Left ventricle myocardium inferior (tissue), 1 donor: ENCODE data around the gene TDRD5. TPM values are rescaled to one million over a fixed set of nuclear protein-coding genes. Genes with fewer than 3 reads are reported as not detected.

Source experiments
- DNase-seq: peaks from one replicate; pipeline ENCODE4 v3.0.0-alpha.2; 2020
- H3K27ac ChIP-seq: fragments of 200-600 bp; replicated peaks from 2 replicates; pipeline ENCODE4 v1.8.0; 2021
- H3K27me3 ChIP-seq: fragments of 200-600 bp; 2 replicates; pipeline ENCODE4 v1.8.0; 2021; ENCODE audit warnings: low read depth
- H3K36me3 ChIP-seq: fragments of 200-600 bp; 2 replicates; pipeline ENCODE4 v1.8.0; 2021
- H3K4me1 ChIP-seq: fragments of 200-600 bp; 2 replicates; pipeline ENCODE4 v1.8.0; 2021
- H3K4me3 ChIP-seq: fragments of 200-600 bp; 2 replicates; pipeline ENCODE4 v1.8.0; 2021; ENCODE audit warnings: mild to moderate bottlenecking, moderate library complexity
- H3K9me3 ChIP-seq: fragments of 200-600 bp; replicated peaks from 2 replicates; pipeline ENCODE4 v1.8.0; 2021
- intact Hi-C: fragments of 100-400 bp; cut with micrococcal nuclease; formaldehyde crosslinking; loops from one replicate; pipeline ENCODE4 v1.11.0; 2022
- long read RNA-seq: library from polyadenylated mRNA; unstranded; transcript quantifications from one replicate; pipeline ENCODE4 v2.0.0, GENCODE V29; 2021
- total RNA-seq: library from RNA; stranded (reverse); fragmentation: NEBNext Ultra II Directional; extraction: Animal tissue kit (Norgen Biotek cat#: 25700); gene quantifications from one replicate; pipeline ENCODE4 v1.2.1, GENCODE V29; 2021
- TF ChIP-seq, protein P1 (sequence below): fragments of 200-600 bp; IDR thresholded peaks from 2 replicates; pipeline ENCODE4 v1.8.0; 2021; ENCODE audit warnings: antibody characterized with exemption, mild to moderate bottlenecking, borderline replicate concordance
- donor health status: DM: no; HTN: yes; CAD: no; lungs with severe emphysema.

Gene TDRD5
- total RNA-seq = not detected
- long read RNA-seq = 0 reads

DNA sequence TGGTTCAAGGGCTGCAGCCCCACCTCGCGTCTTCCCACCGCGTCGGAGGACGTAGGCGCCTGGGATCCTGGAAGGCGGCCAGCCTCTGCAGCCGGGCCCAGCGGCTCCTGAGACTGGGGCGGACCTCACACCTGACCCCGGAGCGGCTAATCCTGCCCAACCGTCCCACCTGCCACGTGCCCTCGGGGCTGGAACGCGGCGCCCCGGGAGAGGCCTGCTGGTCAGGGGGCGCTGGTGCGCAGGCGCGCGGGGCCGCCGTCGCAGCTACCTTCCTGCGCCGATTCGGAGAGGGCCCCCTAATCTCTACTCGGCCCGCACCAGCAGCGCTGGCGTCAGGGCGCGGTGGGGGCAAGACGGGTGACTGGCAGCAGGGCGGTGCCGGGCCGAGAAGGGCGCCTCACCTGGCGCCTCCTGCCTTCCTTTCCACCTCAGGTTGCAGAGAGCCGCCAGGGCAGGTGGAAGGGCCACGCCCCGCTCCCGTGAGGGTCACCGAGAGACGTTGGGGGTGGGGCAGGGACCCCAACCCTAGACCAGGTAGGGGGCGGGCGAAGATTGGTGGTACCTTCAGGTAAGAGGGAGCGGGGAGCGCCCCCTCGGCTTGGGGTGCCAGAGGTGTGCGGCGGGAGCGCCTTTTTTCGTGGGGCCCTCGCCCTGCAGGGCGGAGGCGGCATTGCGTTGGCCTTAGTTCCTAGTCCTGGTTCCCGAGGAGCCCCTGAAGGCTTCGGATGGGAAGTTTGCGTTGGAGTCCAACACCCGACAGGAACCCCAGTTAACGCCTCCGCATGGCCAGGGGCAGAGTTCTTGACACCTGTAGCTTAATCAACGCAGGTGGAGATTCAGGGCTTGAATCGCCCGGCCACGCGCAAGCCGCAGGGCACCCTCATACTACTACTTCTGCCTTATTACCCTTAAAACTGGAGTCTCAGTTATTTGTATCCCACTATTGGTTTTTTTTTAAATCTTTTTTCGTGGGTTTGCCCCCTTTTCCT is at the start of gene TDRD5:
TDRD5 (plus strand) TSS at position 241 of the 989 bp plus-strand sequence. CDS start 784 bp downstream, outside the sequence.
- no peak for DNase-seq
- peaks cover 84% of the 10 kb centered on the region for H3K27me3 ChIP-seq
- TF ChIP-seq, protein P1, sequence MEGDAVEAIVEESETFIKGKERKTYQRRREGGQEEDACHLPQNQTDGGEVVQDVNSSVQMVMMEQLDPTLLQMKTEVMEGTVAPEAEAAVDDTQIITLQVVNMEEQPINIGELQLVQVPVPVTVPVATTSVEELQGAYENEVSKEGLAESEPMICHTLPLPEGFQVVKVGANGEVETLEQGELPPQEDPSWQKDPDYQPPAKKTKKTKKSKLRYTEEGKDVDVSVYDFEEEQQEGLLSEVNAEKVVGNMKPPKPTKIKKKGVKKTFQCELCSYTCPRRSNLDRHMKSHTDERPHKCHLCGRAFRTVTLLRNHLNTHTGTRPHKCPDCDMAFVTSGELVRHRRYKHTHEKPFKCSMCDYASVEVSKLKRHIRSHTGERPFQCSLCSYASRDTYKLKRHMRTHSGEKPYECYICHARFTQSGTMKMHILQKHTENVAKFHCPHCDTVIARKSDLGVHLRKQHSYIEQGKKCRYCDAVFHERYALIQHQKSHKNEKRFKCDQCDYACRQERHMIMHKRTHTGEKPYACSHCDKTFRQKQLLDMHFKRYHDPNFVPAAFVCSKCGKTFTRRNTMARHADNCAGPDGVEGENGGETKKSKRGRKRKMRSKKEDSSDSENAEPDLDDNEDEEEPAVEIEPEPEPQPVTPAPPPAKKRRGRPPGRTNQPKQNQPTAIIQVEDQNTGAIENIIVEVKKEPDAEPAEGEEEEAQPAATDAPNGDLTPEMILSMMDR = no peak

GRCh38 chr1:179545321-179545720 is 46.3 kb upstream of the TDRD5 start:
- TF ChIP-seq, protein P1 = no peak
- H3K4me1 ChIP-seq = no peaks in the 10 kb centered on the region
- no peaks in the 10 kb centered on the region for H3K9me3 ChIP-seq
- H3K4me3 ChIP-seq = no peak overlapping the region
- H3K36me3 ChIP-seq = no peaks in the 10 kb centered on the region
- no peak overlapping the region for H3K27ac ChIP-seq
- intact Hi-C loops = no loop called here
- no peak for DNase-seq
- H3K27me3 ChIP-seq = peaks cover 22% of the 10 kb centered on the region

More for the DNA sequence above, at the start of gene TDRD5:
- Histone ChIP-seq H3K36me3 (no peaks in the 10 kb centered on the region), H3K4me1 (peaks cover 8% of the 10 kb centered on the region), H3K4me3 (peak within 1 kb of the TSS; percentile 48), H3K9me3 (no peaks in the 10 kb centered on the region), H3K27ac (no peak within 1 kb of the TSS)
- intact Hi-C loops = no loop called here

DNA sequence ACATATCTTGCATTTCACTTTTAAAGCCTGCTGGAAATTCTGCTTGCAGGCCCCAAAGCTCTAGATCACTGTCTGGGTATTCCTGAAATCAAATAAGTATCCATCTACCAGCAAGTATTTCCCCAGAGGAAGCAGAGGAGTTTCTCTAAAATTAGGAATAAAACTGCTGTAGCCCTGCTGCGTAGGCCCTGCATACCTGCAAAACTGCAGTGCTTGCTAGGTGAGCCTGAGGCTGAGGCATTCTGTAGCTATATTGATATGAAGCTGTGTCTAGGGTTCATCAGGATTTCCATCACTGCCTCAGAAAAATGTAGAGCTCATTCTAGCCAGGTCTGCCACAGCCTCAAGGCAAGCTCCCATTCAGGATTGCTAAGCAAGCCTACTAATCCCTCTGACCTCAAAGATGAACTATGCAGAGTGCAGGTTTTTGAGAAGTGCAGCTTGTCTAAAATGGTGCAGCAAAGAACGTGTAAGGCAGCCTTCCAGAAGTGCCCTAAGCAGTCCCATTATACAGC is 44.6 kb upstream of the TDRD5 start:
- Histone ChIP-seq H3K4me1 (no peaks in the 10 kb centered on the region), H3K4me3 (no peak overlapping the region), H3K36me3 (no peaks in the 10 kb centered on the region), H3K27me3 (peaks cover 14% of the 10 kb centered on the region), H3K9me3 (no peaks in the 10 kb centered on the region), H3K27ac (no peak overlapping the region)
- intact Hi-C loops = no loop called here
- TF ChIP-seq, protein P1 = no peak
- DNase-seq = no peak

GRCh38 chr1:179548666-179549367 is 42.8 kb upstream of the TDRD5 start:
- H3K27ac ChIP-seq = no peak overlapping the region
- no peaks in the 10 kb centered on the region for H3K36me3 ChIP-seq
- TF ChIP-seq, protein P1 = no peak
- DNase-seq = no peak
- intact Hi-C loops = no loop called here
- no peaks in the 10 kb centered on the region for H3K4me1 ChIP-seq
- no peaks in the 10 kb centered on the region for H3K9me3 ChIP-seq
- H3K4me3 ChIP-seq = no peak overlapping the region
- peaks cover 3% of the 10 kb centered on the region for H3K27me3 ChIP-seq

GRCh38 chr1:179549368-179549700 is 42.3 kb upstream of the TDRD5 start:
- H3K36me3 ChIP-seq = no peaks in the 10 kb centered on the region
- TF ChIP-seq, protein P1 = no peak

More at GRCh38 chr1:179549368-179549700, 42.3 kb upstream of the TDRD5 start:
- Histone ChIP-seq H3K27me3 (no peaks in the 10 kb centered on the region), H3K4me1 (no peaks in the 10 kb centered on the region), H3K4me3 (no peak overlapping the region), H3K27ac (no peak overlapping the region), H3K9me3 (no peaks in the 10 kb centered on the region)
- no peak for DNase-seq
- intact Hi-C loops = no loop called here
